ENCODE measurements around the gene LRBA.

Gene LRBA

DNA sequence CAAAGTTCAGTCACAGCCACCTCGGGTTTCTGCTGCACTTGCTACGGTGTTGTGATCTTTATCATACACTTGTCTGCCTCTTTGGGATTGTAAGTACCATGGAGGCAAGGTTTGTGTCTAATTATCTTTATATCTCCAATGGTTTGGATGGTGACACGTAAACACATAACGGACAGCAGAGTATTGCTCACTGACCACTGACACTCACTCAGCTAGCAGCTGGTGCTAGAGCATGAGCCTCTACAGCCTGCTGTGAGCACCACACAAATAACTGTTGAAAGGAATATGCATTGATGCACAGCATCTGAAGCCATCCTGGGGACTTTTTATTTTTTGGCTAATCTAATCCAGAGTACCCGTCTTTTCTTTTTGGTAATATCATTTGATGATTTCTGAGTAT, 780.8 kb downstream of the LRBA start:
- CTCF ChIA-PET = no interaction called here
- no peak for TF ChIP-seq CTCF (conservative IDR thresholded peaks at IDR 0.05; ENCODE audit: low read depth)
- POLR2A ChIA-PET (ENCODE audit: low non-redundant PET) = no interaction called here
- no peak overlapping the region for H3K27ac ChIP-seq
- no peak for DNase-seq (ENCODE audit: low spot score)

GRCh38 chr4:150232029-150232428, 783.1 kb downstream of the LRBA start:
- CTCF ChIA-PET = interaction anchor here (0.7 kb wide), 1 partner anchor 24 kb away, joined by 3 read pairs; no protein-coding TSS in a partner anchor
- POLR2A ChIA-PET (ENCODE audit: low non-redundant PET) = no interaction called here
- no peak overlapping the region for H3K27ac ChIP-seq
- TF ChIP-seq CTCF (conservative IDR thresholded peaks at IDR 0.05; ENCODE audit: low read depth) = no peak
- DNase-seq (ENCODE audit: low spot score) = no peak

DNA sequence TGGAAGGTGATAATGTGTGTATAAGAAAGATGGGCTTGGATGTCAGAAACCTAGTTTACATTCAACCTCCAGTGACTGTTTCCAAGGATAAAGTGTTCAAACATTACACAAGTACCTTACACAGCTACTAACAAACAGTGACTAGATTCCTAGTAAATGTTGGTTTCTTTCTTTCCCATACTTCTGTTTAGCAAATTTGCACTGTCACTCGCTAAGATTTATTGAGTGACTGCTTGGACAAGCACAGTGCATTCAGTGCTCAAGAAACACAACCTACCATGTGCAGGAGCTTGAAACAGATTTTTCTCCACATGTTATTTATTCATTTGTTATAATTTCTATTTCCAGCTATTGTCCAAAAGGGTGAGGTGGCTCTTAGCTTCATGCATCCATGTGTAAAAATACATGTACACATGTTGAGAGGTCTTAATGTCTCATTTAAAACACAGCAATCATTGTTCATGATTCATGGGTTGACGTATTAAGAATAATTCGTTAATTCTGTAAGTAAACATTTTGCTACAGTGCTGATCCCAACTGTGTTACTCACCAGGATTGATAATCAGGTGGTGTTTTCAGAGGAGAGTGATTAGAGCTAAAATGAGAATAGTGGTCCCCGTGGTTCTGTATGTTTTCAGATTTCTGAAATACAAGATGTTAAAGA, 783.8 kb downstream of the LRBA start:
- POLR2A ChIA-PET (ENCODE audit: low non-redundant PET) = no interaction called here
- CTCF ChIA-PET = interaction anchor here (1.5 kb wide), 1 partner anchor 14 kb away, joined by 3 read pairs; no protein-coding TSS in a partner anchor
- TF ChIP-seq CTCF (conservative IDR thresholded peaks at IDR 0.05; ENCODE audit: low read depth) = no peak
- no peak overlapping the region for H3K27ac ChIP-seq
- no peak for DNase-seq (ENCODE audit: low spot score)

DNA sequence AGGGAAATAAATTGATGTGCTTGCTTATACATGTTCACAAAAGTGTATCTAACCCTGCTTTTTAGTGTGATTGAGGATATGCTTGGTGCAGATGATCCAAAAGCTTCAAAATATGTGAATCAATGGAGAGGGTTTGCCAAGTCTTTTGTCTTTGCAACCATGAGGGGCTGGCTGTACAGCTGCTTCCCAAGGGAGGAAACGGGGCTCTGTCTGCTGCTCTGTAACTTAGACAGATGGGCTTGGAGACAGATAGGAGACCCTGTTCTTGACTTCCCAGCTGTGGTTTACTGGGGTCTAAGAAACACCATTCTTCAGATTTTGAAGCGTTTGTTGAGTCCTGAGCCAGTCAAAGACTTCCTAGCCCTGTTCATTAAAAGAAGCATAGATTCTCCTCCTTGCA, 784.5 kb downstream of the LRBA start:
- POLR2A ChIA-PET (ENCODE audit: low non-redundant PET) = no interaction called here
- no peak overlapping the region for H3K27ac ChIP-seq
- CTCF ChIA-PET = interaction anchor here (0.6 to 1.5 kb wide), 2 partner anchors 13 to 19 kb away, joined by 3 read pairs; no protein-coding TSS in a partner anchor
- TF ChIP-seq CTCF (conservative IDR thresholded peaks at IDR 0.05; ENCODE audit: low read depth) = no peak
- no peak for DNase-seq (ENCODE audit: low spot score)

DNA sequence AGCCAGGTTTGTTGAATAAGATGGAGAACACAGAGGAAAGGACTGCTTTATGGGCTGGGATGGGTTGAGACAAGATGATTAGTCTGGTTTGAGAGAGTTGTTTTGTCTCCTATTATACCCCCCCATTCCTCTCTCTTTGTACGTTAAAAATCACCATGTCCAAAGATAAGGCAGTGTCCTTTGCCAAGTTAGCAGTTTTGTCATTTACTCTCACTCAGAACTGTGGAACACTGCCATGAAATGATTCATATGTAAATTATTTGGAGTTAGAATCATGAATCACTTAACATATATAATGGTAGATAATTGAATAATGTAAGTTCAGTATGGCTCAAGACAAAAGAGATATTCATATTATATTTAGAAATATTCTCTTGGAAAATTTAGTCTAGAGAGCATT, 785.6 kb downstream of the LRBA start:
- CTCF ChIA-PET = interaction anchor here (0.7 kb wide), 1 partner anchor 85 kb away, joined by 3 read pairs; no protein-coding TSS in a partner anchor
- peak; percentile 42 for DNase-seq (ENCODE audit: low spot score)

GRCh38 chr4:150224896-150225591, 790.0 kb downstream of the LRBA start:
- no peak for TF ChIP-seq CTCF (conservative IDR thresholded peaks at IDR 0.05; ENCODE audit: low read depth)
- no peak overlapping the region for H3K27ac ChIP-seq
- CTCF ChIA-PET = no interaction called here
- POLR2A ChIA-PET (ENCODE audit: low non-redundant PET) = no interaction called here
- no peak for DNase-seq (ENCODE audit: low spot score)

More for the DNA sequence above, 785.6 kb downstream of the LRBA start:
- POLR2A ChIA-PET (ENCODE audit: low non-redundant PET) = no interaction called here
- no peak overlapping the region for H3K27ac ChIP-seq
- TF ChIP-seq CTCF (conservative IDR thresholded peaks at IDR 0.05; ENCODE audit: low read depth) = no peak

Measured in RWPE1 (cell line).